HG03097 (cell line): ENCODE measurements around the gene FAM3A.

ENCODE experiments used
- ATAC-seq: cut with Tn5 transposase; IDR thresholded peaks from one replicate; pipeline ENCODE4 v1.9.1; 2021; ENCODE audit not compliant: unreplicated experiment, low FRiP score

FAM3A gene

DNA sequence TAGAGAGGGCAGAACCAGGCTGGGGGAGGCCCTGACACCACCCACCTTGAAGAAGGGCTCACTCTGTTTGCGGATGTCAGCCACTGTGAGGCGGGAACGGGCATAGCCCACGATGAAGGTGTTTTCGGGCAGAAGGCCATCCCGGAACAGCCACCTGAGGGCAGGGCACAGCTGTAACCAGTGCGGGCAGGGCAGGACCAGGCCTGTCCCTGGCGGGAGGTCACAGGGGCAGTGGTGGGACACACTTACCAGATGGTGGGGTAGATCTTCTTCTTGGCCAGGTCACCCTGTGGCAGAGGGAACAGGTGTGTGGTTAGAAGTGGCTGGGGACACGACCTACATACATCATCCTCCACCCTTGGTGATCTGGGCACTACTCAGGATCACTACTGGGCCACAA, 19.9 kb upstream of the FAM3A start:
- no peak for ATAC-seq

DNA sequence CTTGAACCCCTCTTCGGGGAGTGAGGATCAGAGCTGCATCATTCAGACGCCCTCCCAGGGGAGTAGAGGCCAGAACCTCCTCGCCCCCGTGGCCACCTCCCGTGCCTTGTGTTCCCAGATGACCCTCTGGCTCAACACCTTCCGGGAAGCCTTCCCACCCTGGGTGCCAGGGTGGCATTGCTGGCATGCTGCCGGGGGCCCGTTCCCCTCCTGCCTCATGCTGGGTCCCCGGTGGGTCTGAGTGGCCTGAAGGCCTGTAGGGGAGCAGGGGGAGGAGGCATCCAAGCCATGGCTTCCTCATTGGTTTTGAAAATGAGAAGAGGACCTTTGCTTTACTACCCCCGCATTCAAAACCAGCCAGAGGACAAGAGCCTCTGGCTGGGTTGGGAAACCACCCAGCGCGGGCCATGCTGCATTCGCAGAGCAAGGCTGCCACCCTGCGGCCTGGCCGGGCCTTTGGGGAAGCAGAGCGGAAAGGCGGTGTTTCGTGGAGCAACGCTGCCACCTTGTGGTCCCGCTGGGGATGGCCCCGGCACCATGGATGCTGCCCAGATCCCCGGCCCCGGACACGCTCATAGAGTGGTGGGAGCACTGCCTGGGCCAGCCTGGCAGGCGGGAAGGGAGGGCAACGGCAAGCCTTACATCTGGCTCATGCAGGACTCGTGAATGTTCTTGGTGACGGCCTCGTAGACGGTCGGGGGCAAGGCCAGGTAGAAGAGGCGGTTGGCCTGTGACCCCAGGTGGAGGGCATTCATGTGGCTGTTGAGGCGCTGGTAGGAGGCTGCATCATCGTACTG, 18.7 kb upstream of the FAM3A start:
- ATAC-seq = peak; percentile 90

DNA sequence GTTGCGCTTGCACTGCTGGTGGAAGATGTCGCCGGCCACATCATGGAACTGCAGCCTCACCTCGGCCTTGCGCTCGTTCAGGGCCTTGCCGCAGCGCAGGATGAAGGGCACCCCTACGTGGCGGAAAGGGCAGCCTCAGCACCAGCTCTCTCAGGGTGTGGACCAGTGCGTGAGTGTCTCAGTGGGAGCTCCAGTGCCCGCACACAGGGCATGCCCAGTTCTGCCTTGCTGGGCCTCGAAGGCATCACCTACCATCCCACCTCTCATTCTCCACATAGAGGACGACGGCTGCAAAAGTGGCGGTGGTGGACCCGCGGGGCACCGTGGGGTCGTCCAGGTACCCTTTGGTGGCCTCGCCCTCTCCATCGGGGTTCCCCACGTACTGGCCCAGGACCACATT, 16.7 kb upstream of the FAM3A start:
- no peak for ATAC-seq

DNA sequence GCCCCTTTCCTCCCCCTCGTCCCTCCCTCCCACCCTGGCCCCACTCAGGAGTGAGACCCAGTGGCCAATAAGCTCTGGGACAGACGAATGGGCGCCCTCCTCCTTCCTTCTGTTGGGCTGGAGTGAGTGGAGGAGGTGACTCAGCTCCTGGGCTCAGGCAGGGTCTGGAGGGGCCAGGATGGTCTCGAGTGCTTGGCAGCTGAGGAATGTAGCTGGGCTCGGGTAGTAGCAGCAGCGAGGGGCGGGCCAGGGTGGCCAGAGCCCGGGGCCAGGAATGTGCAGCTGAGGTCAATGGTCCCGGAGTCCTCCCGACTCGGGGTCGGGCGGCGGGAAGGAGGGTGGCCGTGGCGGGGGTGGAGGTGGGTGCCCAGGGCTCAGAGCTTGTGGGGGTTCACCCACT, 15.6 kb upstream of the FAM3A start:
- ATAC-seq = no peak

DNA sequence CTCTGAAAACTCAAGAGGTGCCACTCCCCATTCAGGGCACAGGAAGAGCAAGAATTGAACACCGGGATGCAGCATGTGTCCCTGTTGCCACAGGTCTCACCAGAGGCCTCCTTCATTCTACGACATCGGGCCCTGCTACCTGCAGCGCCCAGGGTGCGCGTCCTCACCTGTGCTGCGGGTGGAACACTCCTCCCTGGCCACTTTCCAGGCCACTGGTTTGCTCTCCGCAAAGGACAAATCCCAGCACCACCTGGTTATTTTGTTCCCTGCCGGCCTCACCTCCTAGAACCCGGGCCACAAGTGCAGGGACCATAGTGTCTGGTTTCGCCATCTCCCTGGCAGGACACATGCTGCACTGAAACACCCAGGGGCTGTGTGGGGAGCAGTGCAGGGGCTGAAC, 14.3 kb upstream of the FAM3A start:
- ATAC-seq = no peak

DNA sequence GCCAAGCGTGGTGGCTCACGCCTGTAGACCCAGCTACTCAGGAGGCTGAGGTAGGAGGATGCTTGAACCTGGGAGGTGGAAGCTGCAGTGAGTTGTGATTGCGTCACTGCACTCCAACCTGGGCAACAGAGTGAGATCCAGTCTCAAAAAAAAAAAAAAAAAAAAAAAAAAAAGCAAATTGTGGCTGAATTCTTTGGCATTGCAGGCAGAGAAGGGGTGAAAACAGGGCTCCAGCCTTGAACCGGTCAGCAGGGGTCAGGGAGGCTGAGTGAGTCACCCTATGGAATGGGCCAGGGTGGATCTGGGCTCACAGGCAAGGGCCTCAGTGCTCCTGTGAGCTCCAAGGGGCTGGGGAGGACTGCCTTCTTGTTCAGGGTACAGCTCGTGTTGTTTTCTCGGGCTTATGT, 13.2 kb upstream of the FAM3A start:
- ATAC-seq = no peak

DNA sequence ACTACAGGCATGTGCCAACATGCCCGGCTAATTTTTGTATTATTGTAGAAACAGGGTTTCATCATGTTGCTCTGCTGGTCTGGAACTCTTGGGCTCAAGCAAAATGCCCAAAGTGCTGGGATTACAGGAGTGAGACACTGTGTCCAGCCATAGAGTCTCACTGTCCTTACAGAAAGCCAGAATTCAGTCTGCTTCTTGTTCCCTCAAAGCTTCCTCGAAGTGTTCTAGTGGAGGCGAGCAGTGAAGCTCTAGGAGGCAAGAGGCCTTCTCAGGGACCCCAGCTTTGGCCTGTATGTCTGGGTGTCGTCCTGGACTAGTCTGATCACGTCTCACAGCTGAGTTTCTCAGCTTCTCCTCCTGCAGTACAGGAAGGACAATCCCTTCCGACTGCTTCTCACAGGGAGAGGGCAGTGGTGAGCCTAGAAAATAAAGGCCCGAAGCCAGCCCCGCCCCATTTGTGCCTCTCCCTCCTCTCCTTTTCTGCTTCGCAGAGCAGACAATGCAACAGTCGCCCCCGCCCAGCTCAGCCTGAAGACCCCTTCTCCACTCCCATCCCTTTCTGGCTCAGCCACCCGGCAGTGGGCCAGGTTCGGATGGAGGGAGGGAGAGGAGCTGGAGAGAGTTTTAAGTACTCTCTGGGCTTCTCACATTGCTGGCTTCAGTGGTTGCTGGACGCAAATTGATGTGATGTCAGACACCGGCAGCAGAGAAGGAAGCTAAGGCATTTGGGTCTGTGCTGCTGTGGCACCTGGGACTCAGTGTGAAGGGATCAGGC, 11.1 kb upstream of the FAM3A start:
- ATAC-seq = no peak

DNA sequence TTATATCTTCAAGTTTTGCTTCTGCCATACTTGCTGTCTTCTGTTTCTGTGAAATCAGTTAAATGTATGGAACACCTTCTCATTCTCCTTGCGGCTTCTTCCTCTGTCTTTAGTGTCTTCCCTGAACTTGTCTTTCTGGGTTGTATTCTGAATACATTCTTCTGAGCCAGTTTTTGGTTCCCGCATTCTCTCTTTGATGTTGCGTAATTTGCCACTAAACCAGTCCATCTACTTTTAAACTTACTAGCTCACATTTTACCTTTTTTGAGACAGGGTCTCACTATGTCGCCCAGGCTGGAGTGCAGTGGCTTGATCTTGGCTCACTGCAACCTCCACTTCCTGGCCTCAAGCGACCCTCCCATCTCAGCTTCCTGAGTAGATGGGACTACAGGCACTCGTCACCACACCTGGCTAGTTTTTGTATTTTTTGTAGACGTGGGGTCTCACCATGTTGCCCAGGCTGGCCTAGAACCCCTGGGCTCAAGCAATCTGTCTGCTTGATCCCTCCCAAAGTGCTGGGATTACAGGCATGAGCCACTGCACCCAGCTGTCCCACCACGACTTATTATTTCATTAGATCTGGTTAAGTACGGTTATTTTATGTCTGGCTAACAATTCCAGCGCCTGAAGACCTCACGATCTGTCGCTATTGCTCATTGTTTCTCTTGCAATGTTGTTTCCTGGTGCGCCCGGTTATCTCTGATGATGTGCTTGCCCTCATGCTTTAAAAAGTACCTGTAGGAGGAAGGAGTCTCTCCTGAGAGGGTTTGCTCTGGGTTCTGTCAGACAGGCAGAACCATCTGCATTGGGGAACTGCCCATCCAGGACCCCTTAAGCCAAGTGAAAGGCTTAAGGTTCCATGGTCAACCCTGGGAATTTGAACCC, 9.8 kb upstream of the FAM3A start:
- no peak for ATAC-seq

DNA sequence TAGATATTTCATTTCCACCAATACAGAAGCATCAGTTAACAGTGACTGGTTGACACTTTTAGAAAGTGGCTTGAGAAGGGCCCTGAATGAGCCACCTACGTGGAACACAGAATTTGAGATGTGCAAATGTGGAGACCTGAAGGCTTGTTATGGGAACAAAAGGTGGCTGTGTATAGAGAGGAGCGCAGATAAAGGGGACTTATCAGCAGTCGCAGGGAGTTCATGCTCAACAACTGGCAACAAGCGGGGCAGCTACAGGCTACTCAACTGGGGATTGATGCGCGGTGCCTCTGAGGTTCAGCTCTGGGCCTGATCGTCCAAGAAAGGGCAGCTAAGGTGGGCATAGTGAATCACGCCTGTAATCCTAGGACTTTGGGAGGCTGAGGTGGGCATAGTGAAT, 3.4 kb upstream of the FAM3A start:
- no peak for ATAC-seq

DNA sequence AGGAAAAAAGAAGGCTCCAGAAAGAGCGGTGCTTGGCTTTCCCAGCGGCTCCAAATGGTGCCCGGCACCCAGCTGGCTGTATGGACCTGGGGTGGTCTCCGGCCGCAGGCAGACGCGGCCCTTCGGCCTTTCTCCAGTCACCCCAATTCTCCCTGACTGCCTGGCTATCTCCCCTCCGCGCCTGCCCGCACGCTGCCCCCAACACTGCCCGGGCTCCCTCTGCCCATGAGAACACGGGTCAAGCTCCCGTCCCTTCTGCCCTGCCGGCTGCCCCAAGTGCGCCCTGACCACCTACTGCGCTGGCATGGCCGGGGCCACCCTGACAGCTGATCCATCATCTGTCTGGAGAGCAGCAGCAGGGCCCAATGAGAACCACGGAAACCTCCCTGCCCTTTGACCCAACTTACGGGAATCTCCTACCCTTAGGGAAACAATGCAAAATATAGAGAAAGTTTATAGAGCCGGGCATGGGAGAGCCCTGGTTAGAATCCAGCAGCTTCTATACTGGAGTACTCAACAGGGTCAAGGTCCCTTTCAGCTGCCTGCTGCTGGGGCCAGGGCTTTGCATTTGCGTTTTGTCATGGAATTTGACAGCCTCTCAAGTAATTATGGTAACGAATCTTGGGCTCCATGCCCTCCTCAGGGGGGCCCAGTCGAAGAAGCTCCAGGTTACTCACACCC, 1.2 kb upstream of the FAM3A start:
- ATAC-seq = no peak

DNA sequence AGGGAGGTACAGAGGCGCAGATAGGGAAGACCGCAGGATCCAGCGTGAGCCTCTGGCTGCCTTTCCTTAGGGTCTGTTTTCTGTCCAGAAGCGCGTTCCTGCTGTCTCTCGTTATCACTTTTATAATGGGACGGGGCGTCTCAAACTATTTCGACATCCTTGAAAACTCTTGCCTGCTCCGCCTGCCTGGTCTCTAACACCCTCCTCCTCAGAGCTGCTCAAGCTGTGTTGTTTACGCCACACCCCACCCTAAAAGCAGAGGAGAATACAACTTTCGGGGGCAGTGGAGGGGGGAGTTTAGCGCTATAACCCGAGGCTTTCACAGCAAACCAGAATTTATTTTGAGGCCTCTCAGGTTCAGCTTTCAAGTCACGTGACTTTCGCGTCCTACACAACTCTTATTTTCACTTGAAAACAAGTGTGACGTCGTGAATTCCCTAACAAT, 646 bp upstream of the FAM3A start:
- no peak for ATAC-seq

DNA sequence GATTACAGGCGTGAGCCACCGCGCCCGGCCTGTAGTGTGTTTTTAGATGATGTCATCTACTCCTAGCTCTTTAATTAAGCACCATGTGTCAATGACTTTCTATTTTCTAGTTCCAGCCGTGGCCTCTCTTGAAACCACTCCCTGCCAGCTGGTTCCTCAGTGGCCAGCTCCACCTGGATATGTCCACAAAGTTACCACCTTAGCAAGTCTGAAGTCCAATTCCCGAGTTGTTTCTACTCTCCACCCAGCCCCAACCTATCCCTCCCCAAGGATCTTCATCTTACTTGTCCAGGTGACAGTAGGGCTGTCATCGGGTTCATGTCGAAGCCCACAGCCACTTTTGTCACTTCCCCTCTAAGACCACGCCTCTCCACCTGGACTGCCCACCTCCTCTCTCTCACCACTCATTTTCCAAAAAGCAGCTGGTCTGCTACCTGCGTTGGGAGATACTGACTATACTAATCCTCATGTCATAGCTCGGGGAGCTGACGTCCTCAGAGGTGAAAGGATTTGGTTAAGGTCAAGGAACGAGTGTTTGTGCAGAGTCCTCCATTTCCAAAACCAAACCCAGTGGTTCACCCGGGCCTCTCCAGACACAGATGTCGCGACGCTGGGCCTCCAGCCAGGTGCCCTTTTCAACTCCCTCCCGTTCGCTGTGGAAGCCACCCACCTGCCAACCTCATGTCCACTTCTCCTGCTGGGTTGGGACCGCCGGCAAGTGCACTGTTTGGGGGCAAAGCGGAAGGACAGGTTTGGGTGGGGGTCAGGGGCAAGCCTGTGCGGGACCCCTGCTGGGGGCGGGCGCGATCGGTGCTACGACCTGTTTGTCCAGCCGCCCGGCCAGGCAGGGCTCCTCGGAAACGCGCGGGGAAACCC, 704 bp downstream of the FAM3A start:
- ATAC-seq = peak; percentile 13

DNA sequence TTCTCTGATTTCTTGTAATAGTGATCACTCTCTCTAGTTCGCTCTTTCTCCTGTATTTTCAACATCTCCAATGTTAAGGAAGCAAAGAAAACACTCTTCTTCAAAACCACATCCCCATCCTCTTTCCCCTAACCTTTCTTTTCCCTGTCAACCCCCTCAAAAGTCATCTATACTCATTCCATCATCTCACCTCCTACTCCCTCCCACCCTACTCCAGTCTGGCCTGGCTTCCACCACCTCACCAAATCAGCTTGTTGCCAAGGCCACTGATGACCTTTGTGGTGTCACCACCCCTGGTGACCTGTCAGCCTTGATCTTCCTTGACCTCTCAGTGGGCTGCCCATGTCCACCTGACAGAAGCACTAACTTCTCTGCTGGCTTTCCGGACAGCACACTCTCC, 2.3 kb downstream of the FAM3A start:
- no peak for ATAC-seq

DNA sequence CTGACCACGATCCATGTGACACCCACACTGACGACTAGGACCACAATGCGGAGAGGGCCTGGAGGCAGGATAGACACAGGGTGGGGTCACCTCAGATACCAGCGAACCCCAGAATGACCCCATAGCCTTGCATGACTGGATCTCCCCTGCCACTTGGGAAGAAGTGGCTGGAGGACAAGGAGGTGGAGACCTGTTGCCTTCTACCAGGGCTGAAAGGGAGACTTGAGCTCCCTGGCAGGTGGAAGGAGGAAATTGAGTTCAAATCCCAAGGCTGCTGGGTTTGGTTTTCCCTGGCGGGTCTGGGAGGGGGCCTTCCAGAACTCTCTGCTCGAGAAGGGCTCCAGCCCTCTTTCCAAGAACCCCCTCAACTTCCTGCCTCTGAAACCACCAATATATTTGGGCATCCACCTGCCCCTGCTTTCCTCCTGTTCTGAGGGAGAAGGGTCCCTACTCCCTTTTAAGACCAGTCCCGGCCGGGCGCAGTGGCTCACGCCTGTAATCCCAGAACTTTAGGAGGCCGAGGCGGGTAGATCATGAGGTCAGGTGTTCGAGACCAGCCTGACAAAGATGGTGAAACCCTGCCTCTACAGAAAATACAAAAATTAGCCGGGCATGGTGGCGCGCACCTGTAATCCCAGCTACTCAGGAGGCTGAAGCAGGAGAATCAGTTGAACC, 3.0 kb downstream of the FAM3A start:
- ATAC-seq = no peak

DNA sequence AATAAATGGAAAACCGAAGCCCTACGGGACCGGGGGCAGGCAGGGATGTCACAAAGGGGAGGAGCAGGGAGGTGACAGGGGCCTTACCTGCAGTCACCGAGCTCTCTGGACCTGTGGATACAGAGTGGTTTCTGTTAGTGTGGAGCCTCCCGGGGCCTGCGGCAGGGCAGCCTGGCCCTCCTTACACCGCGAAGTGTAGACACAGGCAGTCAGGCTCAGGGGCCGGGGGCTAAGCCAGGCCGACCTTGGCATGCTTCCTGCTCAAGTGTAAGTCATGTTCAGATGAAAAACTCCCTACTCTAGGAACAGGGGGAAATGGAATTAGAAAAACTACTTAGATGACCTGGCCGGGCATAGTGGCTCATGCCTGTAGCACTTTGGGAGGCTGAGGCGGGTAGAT, 4.3 kb downstream of the FAM3A start:
- no peak for ATAC-seq

DNA sequence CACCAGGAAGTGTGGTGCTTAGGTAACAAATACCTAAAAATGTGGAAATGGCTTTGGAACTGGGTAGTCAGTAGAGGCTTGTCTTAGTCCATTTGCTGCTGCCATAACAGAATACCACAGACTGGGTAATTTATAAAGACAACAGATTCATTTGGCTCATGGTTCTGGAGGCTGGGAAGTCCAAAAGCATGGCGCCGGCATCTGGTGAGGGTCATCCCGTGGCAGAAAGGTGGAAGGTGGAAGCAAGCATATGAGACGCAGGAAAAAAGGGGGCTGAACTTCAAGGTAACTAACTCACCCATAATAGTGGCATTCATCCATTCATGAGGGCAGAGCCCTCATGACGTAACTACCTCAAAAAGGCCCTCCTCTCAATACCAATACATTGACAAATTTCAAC, 6.6 kb downstream of the FAM3A start:
- no peak for ATAC-seq

DNA sequence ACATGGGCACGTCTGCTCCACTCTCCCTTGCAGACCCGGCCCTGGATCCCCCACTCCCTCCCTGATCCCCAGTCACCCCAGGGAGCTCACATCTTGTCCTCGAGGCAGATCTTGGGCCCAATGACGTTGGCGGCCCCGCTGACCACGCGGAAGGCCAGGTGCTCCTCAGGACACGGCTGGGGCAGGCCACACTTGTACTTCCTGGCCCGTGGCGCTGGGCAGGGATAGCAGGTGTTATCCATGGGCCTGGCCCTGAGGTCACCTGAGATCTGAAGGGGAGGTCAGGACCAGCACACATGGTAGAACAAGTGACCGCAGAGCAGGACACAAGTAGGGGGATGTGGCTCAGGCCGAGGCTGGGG, 7.7 kb downstream of the FAM3A start:
- no peak for ATAC-seq

DNA sequence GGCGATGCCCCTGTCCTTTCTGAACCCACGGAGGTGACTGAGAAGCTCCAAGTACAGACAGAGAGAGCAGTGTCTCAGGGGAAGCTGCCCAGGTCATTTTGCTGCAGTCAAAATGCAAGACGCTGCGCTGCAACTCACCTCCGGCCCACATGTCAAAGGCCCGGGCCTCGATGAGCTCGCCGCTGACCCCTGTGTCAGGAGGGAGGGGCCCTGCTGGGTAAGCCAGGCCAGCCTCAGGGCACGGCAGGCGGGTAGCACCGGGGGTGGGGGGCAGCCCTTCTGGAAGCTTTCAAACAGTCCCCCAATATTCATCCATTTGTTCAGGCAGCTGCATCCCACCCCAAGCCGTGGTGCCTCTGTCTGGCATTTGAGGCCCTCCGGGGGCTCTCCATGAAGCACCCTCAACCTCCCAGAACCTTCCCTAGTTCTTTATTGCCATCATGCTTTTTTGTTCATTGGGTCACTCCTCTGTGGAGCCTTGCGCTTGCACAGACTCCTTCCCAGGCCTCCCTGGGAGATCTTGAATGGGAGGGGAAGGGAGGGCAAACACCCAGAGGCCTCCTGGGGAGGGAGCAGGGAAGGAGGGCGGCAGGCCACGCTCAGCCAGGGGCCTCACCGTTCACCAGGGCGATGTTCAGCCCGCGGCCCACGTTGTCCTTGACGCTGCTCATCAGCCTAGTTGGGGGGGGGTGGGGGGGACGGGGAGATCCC, 8.2 kb downstream of the FAM3A start:
- no peak for ATAC-seq
